ENCODE measurements around the gene GAREM1. TPM values are rescaled to one million over a fixed set of nuclear protein-coding genes. Genes with fewer than 3 reads are reported as not detected.

Gene GAREM1
- total and polyA plus RNA-seq, 2 donors (not counting 3 experiments of a cell fraction or from before 2014, with no cell fraction given): 0.69 to 1.0 TPM

- no peaks in the 10 kb centered on the region for H3K9me3 ChIP-seq (replicated peaks; ENCODE audit: control insufficient read depth, insufficient read depth, low read length)
- peak overlapping the region; percentile 41 for H2AFZ ChIP-seq (ENCODE audit: low read depth, low read length)
- H3K9me1 ChIP-seq (replicated peaks; ENCODE audit: control insufficient read depth, extremely low read depth, insufficient read depth, low read length): no peaks in the 10 kb centered on the region
- DNase-seq (ENCODE audit: low read depth, low spot score) (no peak), FAIRE-seq (no peak)
- H3K4me2 ChIP-seq (ENCODE audit: insufficient read depth, low read length): peak overlapping the region; percentile 68
- TF ChIP-seq JUN (IDR thresholded peaks at IDR 0.05; ENCODE audit: borderline replicate concordance, insufficient read depth, insufficient read length, low read depth) (no peak), MAX (IDR thresholded peaks at IDR 0.05; ENCODE audit: insufficient read depth, insufficient read length) (no peak), FOS (IDR thresholded peaks at IDR 0.05; ENCODE audit: borderline replicate concordance, insufficient read depth, low read length) (no peak), POLR2AphosphoS5 (IDR thresholded peaks at IDR 0.05; ENCODE audit: insufficient read depth, low read depth, low read length) (no peak), EZH2 (IDR thresholded peaks at IDR 0.05; ENCODE audit: borderline replicate concordance, low read depth, low read length, severe bottlenecking) (no peak), MYC (IDR thresholded peaks at IDR 0.05; ENCODE audit: low read depth, low read length) (no peak), POLR2A (IDR thresholded peaks at IDR 0.05; ENCODE audit: low read depth, low read length) (no peak), GATA2 (IDR thresholded peaks at IDR 0.05; ENCODE audit: insufficient read depth, insufficient read length, low read depth, low read length) (no peak)
- TF ChIP-seq, protein P1, sequence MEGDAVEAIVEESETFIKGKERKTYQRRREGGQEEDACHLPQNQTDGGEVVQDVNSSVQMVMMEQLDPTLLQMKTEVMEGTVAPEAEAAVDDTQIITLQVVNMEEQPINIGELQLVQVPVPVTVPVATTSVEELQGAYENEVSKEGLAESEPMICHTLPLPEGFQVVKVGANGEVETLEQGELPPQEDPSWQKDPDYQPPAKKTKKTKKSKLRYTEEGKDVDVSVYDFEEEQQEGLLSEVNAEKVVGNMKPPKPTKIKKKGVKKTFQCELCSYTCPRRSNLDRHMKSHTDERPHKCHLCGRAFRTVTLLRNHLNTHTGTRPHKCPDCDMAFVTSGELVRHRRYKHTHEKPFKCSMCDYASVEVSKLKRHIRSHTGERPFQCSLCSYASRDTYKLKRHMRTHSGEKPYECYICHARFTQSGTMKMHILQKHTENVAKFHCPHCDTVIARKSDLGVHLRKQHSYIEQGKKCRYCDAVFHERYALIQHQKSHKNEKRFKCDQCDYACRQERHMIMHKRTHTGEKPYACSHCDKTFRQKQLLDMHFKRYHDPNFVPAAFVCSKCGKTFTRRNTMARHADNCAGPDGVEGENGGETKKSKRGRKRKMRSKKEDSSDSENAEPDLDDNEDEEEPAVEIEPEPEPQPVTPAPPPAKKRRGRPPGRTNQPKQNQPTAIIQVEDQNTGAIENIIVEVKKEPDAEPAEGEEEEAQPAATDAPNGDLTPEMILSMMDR (IDR thresholded peaks at IDR 0.05; ENCODE audit: extremely low read depth in 1 of 2, insufficient read depth in 1 of 2, low read depth in 1 of 2, low read length in 2 of 2): no peak
- dilution Hi-C loops (cut with MboI; ENCODE audit: extremely low pct_ligation_motif_present, low sequenced_read_pairs) (no loop called here), intact Hi-C loops (cut with micrococcal nuclease) (loop anchor here (1.0 to 2.0 kb wide), 4 partner anchors 87 to 378 kb away; no protein-coding TSS in a partner anchor)
- peaks cover 18 to 22% of the 10 kb centered on the region in 2 experiments for H3K27me3 ChIP-seq (ENCODE audit: control insufficient read depth in 2 of 2, insufficient read depth in 2 of 2, low read length in 2 of 2)
- H3K79me2 ChIP-seq (ENCODE audit: control insufficient read depth, insufficient read depth, low read length): no peaks in the 10 kb centered on the region
- H3K27ac ChIP-seq (ENCODE audit: insufficient read depth, low read depth, low read length): peak overlapping the region; percentile 9
- H4K20me1 ChIP-seq (replicated peaks; ENCODE audit: control insufficient read depth, extremely low read depth, insufficient read depth, low read length): no peaks in the 10 kb centered on the region
- BruUV-seq (replicated peaks): no TSS peak
- peaks cover 13% of the 10 kb centered on the region for H3K4me1 ChIP-seq (ENCODE audit: control insufficient read depth, extremely low read depth, insufficient read depth, low read length)
- POLR2A ChIA-PET: interaction anchor here (1.0 kb wide), 1 partner anchor 181 kb away, joined by 3 read pairs; no protein-coding TSS in a partner anchor
- no peaks in the 10 kb centered on the region for H3K36me3 ChIP-seq (ENCODE audit: control insufficient read depth in 2 of 2, extremely low read depth in 1 of 2, insufficient read depth in 2 of 2, low read length in 2 of 2)
- H3K9ac ChIP-seq (replicated peaks; ENCODE audit: extremely low read depth, insufficient read depth, low read length): peak overlapping the region; percentile 5
- H3K4me3 ChIP-seq (replicated peaks in 1 of 3; ENCODE audit: insufficient read depth in 1 of 3, low read depth in 1 of 3, low read length in 3 of 3): peak overlapping the region; percentile 34 to 45 (median 44)
- CTCF ChIA-PET: interaction anchor here (0.6 to 7.8 kb wide), 43 partner anchors 9 to 385 kb away, joined by 3 to 295 read pairs (median 4); no protein-coding TSS in a partner anchor
These were observed 295 bp downstream of the GAREM1 start for GRCh38 chr18:32470460-32470713.

All from endothelial cell of umbilical vein (primary cell).